ENCODE measurements around the gene BAAT.

The BAAT gene

GRCh38 chr9:101311758-101312420, 72.9 kb downstream of the BAAT start:
- DNase-seq = no peak

GRCh38 chr9:101311191-101311590, 73.6 kb downstream of the BAAT start:
- no peak for DNase-seq
